A549 (cell line): Measurements from ENCODE around the gene CRBN.

Experiments
- BHLHE40 ChIP-seq: IDR thresholded peaks from 2 replicates; pipeline ENCODE4 v1.6.1; 2012; ENCODE audit warnings: low read depth, low read length, inconsistent platforms
- FOSL2 ChIP-seq, 2 experiments: fragments of 450-650 bp in 1 of 2; fragments of >200 bp in 1 of 2; sonication (Bioruptor Twin) in 1 of 2; formaldehyde crosslinking; IDR thresholded peaks; 2 replicates each; pipeline versions ENCODE4 v1.5.0 to v1.6.1; 2016 to 2020; ENCODE audit warnings: mild to moderate bottlenecking in 1 of 2, moderate library complexity in 1 of 2
- TF ChIP-seq, protein P1 (sequence below): fragments of 150-350 bp; IDR thresholded peaks from 2 replicates; pipeline ENCODE4 v1.6.1; 2014; ENCODE audit warnings: low read depth, mild to moderate bottlenecking, low read length
- TF ChIP-seq, protein P2 (sequence below): fragments of 450-650 bp; IDR thresholded peaks from 2 replicates; pipeline ENCODE4 v1.6.1; 2014; ENCODE audit warnings: antibody characterized with exemption

DNA sequence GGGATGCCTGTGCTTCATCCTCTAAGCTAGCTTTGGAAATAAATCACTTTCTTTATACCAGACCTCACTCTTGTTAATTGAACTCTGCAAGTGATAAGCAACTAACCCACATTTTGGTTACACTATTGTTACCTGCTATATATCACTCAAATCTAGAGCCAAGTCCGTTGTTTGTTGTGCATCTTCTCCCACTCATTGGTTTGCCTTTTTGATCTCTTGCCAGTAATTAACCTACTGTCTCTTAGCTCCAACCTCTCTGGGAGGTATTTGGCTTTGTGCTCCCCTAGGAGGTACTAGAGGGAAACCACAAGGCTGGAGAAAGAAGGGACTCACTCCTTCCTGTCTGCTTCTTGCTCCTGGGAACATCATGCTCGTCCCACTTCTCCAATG, 12.8 kb upstream of the CRBN start:
- no peak for TF ChIP-seq BHLHE40
- TF ChIP-seq, protein P1, sequence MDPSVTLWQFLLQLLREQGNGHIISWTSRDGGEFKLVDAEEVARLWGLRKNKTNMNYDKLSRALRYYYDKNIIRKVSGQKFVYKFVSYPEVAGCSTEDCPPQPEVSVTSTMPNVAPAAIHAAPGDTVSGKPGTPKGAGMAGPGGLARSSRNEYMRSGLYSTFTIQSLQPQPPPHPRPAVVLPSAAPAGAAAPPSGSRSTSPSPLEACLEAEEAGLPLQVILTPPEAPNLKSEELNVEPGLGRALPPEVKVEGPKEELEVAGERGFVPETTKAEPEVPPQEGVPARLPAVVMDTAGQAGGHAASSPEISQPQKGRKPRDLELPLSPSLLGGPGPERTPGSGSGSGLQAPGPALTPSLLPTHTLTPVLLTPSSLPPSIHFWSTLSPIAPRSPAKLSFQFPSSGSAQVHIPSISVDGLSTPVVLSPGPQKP = no peak
- no peak for TF ChIP-seq FOSL2 (IDR thresholded peaks at IDR 0.05)
- TF ChIP-seq FOSL2 (CRISPR knock-in tag; IDR thresholded peaks at IDR 0.05) = no peak
- TF ChIP-seq, protein P2, sequence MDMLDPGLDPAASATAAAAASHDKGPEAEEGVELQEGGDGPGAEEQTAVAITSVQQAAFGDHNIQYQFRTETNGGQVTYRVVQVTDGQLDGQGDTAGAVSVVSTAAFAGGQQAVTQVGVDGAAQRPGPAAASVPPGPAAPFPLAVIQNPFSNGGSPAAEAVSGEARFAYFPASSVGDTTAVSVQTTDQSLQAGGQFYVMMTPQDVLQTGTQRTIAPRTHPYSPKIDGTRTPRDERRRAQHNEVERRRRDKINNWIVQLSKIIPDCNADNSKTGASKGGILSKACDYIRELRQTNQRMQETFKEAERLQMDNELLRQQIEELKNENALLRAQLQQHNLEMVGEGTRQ = no peak
